Osteoblast (primary cell): ENCODE measurements around the gene SSPN. TPM values are rescaled to one million over a fixed set of nuclear protein-coding genes. Genes with fewer than 3 reads are reported as not detected.

ENCODE experiments used
- DNase-seq: peaks from one replicate; pipeline ENCODE4 v3.0.0; 2011; ENCODE audit warnings: low spot score, mixed read lengths; ENCODE audit not compliant: insufficient read length; ENCODE audit errors: missing footprints
- H2AFZ ChIP-seq: 2 replicates; pipeline ENCODE4 v1.6.0; 2011; ENCODE audit warnings: mild to moderate bottlenecking, low read length
- H3K27ac ChIP-seq: 2 replicates; pipeline ENCODE4 v1.5.1; 2011; ENCODE audit warnings: mild to moderate bottlenecking, low read depth, low read length, moderate library complexity
- H3K27me3 ChIP-seq: 2 replicates; pipeline ENCODE4 v1.6.0; 2012; ENCODE audit warnings: mild to moderate bottlenecking, control low read depth, inconsistent platforms, low read length, moderate library complexity; ENCODE audit not compliant: insufficient read depth
- H3K36me3 ChIP-seq: 2 replicates; pipeline ENCODE4 v1.5.1; 2011; ENCODE audit warnings: mild to moderate bottlenecking, low read length, control low read depth, moderate library complexity; ENCODE audit not compliant: insufficient read depth
- H3K4me1 ChIP-seq: 2 replicates; pipeline ENCODE4 v1.5.1; 2011; ENCODE audit warnings: mild to moderate bottlenecking, low read length, control low read depth, moderate library complexity; ENCODE audit not compliant: insufficient read depth
- H3K4me2 ChIP-seq: 2 replicates; pipeline ENCODE4 v1.6.0; 2011; ENCODE audit warnings: mild to moderate bottlenecking, low read length; ENCODE audit not compliant: insufficient read depth
- H3K4me3 ChIP-seq: fragments of 200-600 bp; sonication (generic); 3 replicates; pipeline ENCODE4 v1.5.1; 2012; ENCODE audit warnings: mild to moderate bottlenecking, low read length, inconsistent platforms; ENCODE audit not compliant: insufficient read depth
- H3K79me2 ChIP-seq: 2 replicates; pipeline ENCODE4 v1.6.0; 2012; ENCODE audit warnings: mild to moderate bottlenecking, low read length, control low read depth, inconsistent platforms; ENCODE audit not compliant: insufficient read depth
- H3K9me3 ChIP-seq: 2 replicates; pipeline ENCODE4 v1.5.1; 2011; ENCODE audit warnings: low read depth, low read length, control low read depth
- H4K20me1 ChIP-seq: 2 replicates; pipeline ENCODE4 v1.6.0; 2012; ENCODE audit warnings: mild to moderate bottlenecking, low read length, control low read depth; ENCODE audit not compliant: insufficient read depth
- CTCF ChIP-seq: IDR thresholded peaks from 2 replicates; pipeline ENCODE4 v1.5.1; 2011; ENCODE audit warnings: mild to moderate bottlenecking, low read depth, low read length, moderate library complexity; ENCODE audit errors: extremely low read depth
- total RNA-seq: library from RNA; depleted of rRNA; stranded (reverse); fragments of >200 nt; gene quantifications from 2 replicates; pipeline ENCODE4 v1.2.3, GENCODE V29; 2012

SSPN gene
- 9.8 and 18.9 TPM in 2 replicates for total RNA-seq

- H3K9me3 ChIP-seq = no peaks in the 10 kb centered on the region
- no peaks in the 10 kb centered on the region for H3K36me3 ChIP-seq
- peak within 1 kb of the TSS; percentile 80 for H3K27ac ChIP-seq
- TF ChIP-seq CTCF = no peak
- H3K27me3 ChIP-seq = no peaks in the 10 kb centered on the region
- peak within 1 kb of the TSS; percentile 83 for H3K4me3 ChIP-seq
- H3K4me2 ChIP-seq = peak within 1 kb of the TSS; percentile 96
- no peaks in the 10 kb centered on the region for H4K20me1 ChIP-seq
- DNase-seq = peak; percentile 70
- H3K79me2 ChIP-seq = no peaks in the 10 kb centered on the region
- H3K4me1 ChIP-seq = peaks cover 37% of the 10 kb centered on the region
- peak within 1 kb of the TSS; percentile 99 for H2AFZ ChIP-seq
Observed at GRCh38 chr12:26195250-26195640, at the start of gene SSPN. Gene SSPN, plus strand, starts transcription at chr12:26195573. Its CDS starts 100 bp downstream, at chr12:26195673.

GRCh38 chr12:26148291-26148690 is 47.1 kb upstream of the SSPN start:
- H3K4me3 ChIP-seq = no peak overlapping the region
- no peak overlapping the region for H3K27ac ChIP-seq
- no peaks in the 10 kb centered on the region for H3K9me3 ChIP-seq
- no peak for DNase-seq
- no peak overlapping the region for H2AFZ ChIP-seq
- H3K36me3 ChIP-seq = no peaks in the 10 kb centered on the region
- no peak for TF ChIP-seq CTCF
- H3K4me2 ChIP-seq = no peak overlapping the region
- no peaks in the 10 kb centered on the region for H3K27me3 ChIP-seq
- no peaks in the 10 kb centered on the region for H4K20me1 ChIP-seq
- H3K4me1 ChIP-seq = peaks cover 33% of the 10 kb centered on the region
- no peaks in the 10 kb centered on the region for H3K79me2 ChIP-seq

GRCh38 chr12:26149968-26150500 is 45.3 kb upstream of the SSPN start:
- Histone ChIP-seq H3K79me2 (no peaks in the 10 kb centered on the region), H3K9me3 (no peaks in the 10 kb centered on the region), H3K4me1 (peaks cover 45% of the 10 kb centered on the region), H3K36me3 (no peaks in the 10 kb centered on the region), H3K4me3 (no peak overlapping the region), H3K4me2 (no peak overlapping the region), H2AFZ (peak overlapping the region; percentile 8), H3K27ac (peak overlapping the region; percentile 81), H3K27me3 (no peaks in the 10 kb centered on the region), H4K20me1 (no peaks in the 10 kb centered on the region)
- TF ChIP-seq CTCF = no peak
- no peak for DNase-seq

GRCh38 chr12:26150736-26151450 is 44.5 kb upstream of the SSPN start:
- Histone ChIP-seq H2AFZ (no peak overlapping the region), H3K4me2 (peak overlapping the region; percentile 70), H3K27ac (peak overlapping the region; percentile 81), H3K4me3 (peak overlapping the region; percentile 7), H3K36me3 (no peaks in the 10 kb centered on the region), H3K9me3 (no peaks in the 10 kb centered on the region), H4K20me1 (no peaks in the 10 kb centered on the region), H3K79me2 (no peaks in the 10 kb centered on the region), H3K27me3 (no peaks in the 10 kb centered on the region), H3K4me1 (peaks cover 45% of the 10 kb centered on the region)
- peak; percentile 8 for DNase-seq
- TF ChIP-seq CTCF = no peak
